NCI-H226 (cell line): Measurements from ENCODE around the gene PACC1.
"Not testable (repeated sequence)": the region's sequence is repeated elsewhere in the genome, so short reads cannot be mapped to it uniquely, and the experiment has no call there.

Experiments
- DNase-seq: peaks from one replicate; pipeline ENCODE4 v3.0.0-alpha.2; 2015

Gene PACC1

GRCh38 chr1:212395678-212396437 is 18.8 kb downstream of the PACC1 start:
- DNase-seq, result not testable (repeated sequence)

GRCh38 chr1:212388985-212389716 is 25.5 kb downstream of the PACC1 start:
- DNase-seq, result no peak

- no peak for DNase-seq
Observed at GRCh38 chr1:212386029-212386428, 28.7 kb downstream of the PACC1 start.

- no peak for DNase-seq
Observed at GRCh38 chr1:212381397-212382035, 33.2 kb downstream of the PACC1 start.

- no peak for DNase-seq
Observed at GRCh38 chr1:212379366-212379765, 35.3 kb downstream of the PACC1 start.

- no peak for DNase-seq
Observed at GRCh38 chr1:212377644-212378043, 37.0 kb downstream of the PACC1 start.

- no peak for DNase-seq
Observed at GRCh38 chr1:212375986-212376385, 38.7 kb downstream of the PACC1 start.

- peak; percentile 48 for DNase-seq
Observed at GRCh38 chr1:212368073-212368484, 46.6 kb downstream of the PACC1 start.

- DNase-seq, result no peak
Observed at GRCh38 chr1:212367474-212368072, 47.1 kb downstream of the PACC1 start.

GRCh38 chr1:212366901-212367300 is 47.8 kb downstream of the PACC1 start:
- DNase-seq, result no peak

GRCh38 chr1:212364985-212365384 is 49.7 kb downstream of the PACC1 start:
- DNase-seq, result no peak

GRCh38 chr1:212359794-212360479 is 54.7 kb downstream of the PACC1 start:
- DNase-seq, result no peak

GRCh38 chr1:212355230-212355969 is 59.3 kb downstream of the PACC1 start:
- DNase-seq, result no peak

GRCh38 chr1:212354464-212354863 is 60.2 kb downstream of the PACC1 start:
- DNase-seq, result no peak

GRCh38 chr1:212353181-212353580 is 61.5 kb downstream of the PACC1 start:
- DNase-seq, result no peak

- no peak for DNase-seq
Observed at GRCh38 chr1:212351588-212352362, 62.9 kb downstream of the PACC1 start.

- no peak for DNase-seq
Observed at GRCh38 chr1:212346601-212347000, 68.1 kb downstream of the PACC1 start.

- DNase-seq, result no peak
Observed at GRCh38 chr1:212344905-212345304, 69.8 kb downstream of the PACC1 start.

GRCh38 chr1:212341090-212341489 is 73.6 kb downstream of the PACC1 start:
- DNase-seq, result no peak

GRCh38 chr1:212329105-212329504 is 85.6 kb downstream of the PACC1 start:
- no peak for DNase-seq

- no peak for DNase-seq
Observed at GRCh38 chr1:212328248-212328647, 86.4 kb downstream of the PACC1 start.
